Uterus (tissue), 4 donors: Measurements from ENCODE around the gene SORL1. TPM values are rescaled to one million over a fixed set of nuclear protein-coding genes. Genes with fewer than 3 reads are reported as not detected.

Experiments
- DNase-seq, 2 donors: peaks; one replicate each; pipeline ENCODE4 v3.0.0-alpha.2; 2019 to 2020
- H3K27ac ChIP-seq, 2 donors: fragments of 200-600 bp; sonication (generic); 1 replicate in 1 of 2; 2 replicates in 1 of 2; pipeline ENCODE4 v1.5.1; 2016 to 2018
- H3K27me3 ChIP-seq, 2 donors: fragments of 200-600 bp; sonication (generic); one replicate each; pipeline ENCODE4 v1.5.1; 2018 to 2019; ENCODE audit warnings: control low read depth in 1 of 2
- H3K36me3 ChIP-seq, 2 donors: fragments of 200-600 bp; sonication (generic); one replicate each; pipeline ENCODE4 v1.5.1; 2019; ENCODE audit warnings: control low read depth in 1 of 2
- H3K4me1 ChIP-seq, 2 donors: fragments of 200-600 bp; sonication (generic); one replicate each; pipeline ENCODE4 v1.5.1; 2018 to 2019; ENCODE audit warnings: control low read depth in 1 of 2
- H3K4me3 ChIP-seq, 2 donors: fragments of 200-600 bp; sonication (generic); 1 replicate in 1 of 2; 2 replicates in 1 of 2; pipeline ENCODE4 v1.5.1; 2018 to 2019; ENCODE audit warnings: mild to moderate bottlenecking in 1 of 2
- H3K9me3 ChIP-seq, 2 donors: fragments of 200-600 bp; sonication (generic); one replicate each; pipeline ENCODE4 v1.5.1; 2019; ENCODE audit warnings: control low read depth in 1 of 2
- CTCF ChIP-seq, 4 experiments: fragments of 200-600 bp in 2 of 4; fragments of 450-650 bp in 2 of 4; sonication (generic) in 2 of 4; IDR thresholded peaks; one replicate each; pipeline ENCODE4 v1.5.1; 2016 to 2019; ENCODE audit warnings: antibody characterized with exemption in 4 of 4, mild to moderate bottlenecking in 2 of 4, moderate library complexity in 1 of 4
- POLR2A ChIP-seq, 2 donors: fragments of 450-650 bp; IDR thresholded peaks; one replicate each; pipeline ENCODE4 v1.6.1; 2016; ENCODE audit warnings: antibody characterized with exemption in 2 of 2, mild to moderate bottlenecking in 1 of 2, moderate library complexity in 1 of 2
- intact Hi-C: fragments of 100-400 bp; cut with DNase I; formaldehyde crosslinking; loops from one replicate; pipeline ENCODE4 v1.15.1; 2023; ENCODE audit warnings: low total_unique reads
- total RNA-seq, 4 donors: library from RNA; depleted of rRNA in 3 of 4; stranded (reverse); fragments of >200 nt in 3 of 4; gene quantifications; one replicate each; pipeline versions ENCODE4 v1.1.0 to v1.2.4, GENCODE V29; 2014 to 2023
- donor health status: DM: yes; HTN: yes; CAD: no.

The SORL1 gene
- total RNA-seq, 4 donors from 2014 or later, result 7.6 to 42.6 (median 17.2) TPM

- Histone ChIP-seq H3K27ac (no peak overlapping the region), H3K4me3 (no peak overlapping the region), H3K36me3 (no peaks in the 10 kb centered on the region), H3K4me1 (no peaks in the 10 kb centered on the region), H3K27me3 (no peaks in the 10 kb centered on the region), H3K9me3 (no peaks in the 10 kb centered on the region)
- TF ChIP-seq POLR2A (IDR thresholded peaks at IDR 0.05), result no peak
- TF ChIP-seq CTCF (IDR thresholded peaks at IDR 0.05), result no peak
- no peak for DNase-seq
- intact Hi-C loops, result no loop called here
Measured at GRCh38 chr11:121449123-121449522, 3.0 kb upstream of the SORL1 start.

GRCh38 chr11:121449626-121450025 is 2.5 kb upstream of the SORL1 start:
- Histone ChIP-seq H3K4me1 (no peaks in the 10 kb centered on the region), H3K4me3 (no peak overlapping the region), H3K36me3 (no peaks in the 10 kb centered on the region), H3K27ac (no peak overlapping the region), H3K27me3 (no peaks in the 10 kb centered on the region), H3K9me3 (no peaks in the 10 kb centered on the region)
- intact Hi-C loops, result no loop called here
- TF ChIP-seq CTCF (IDR thresholded peaks at IDR 0.05) (no peak), POLR2A (IDR thresholded peaks at IDR 0.05) (no peak)
- no peak for DNase-seq

GRCh38 chr11:121450401-121450800 is 1.7 kb upstream of the SORL1 start:
- Histone ChIP-seq H3K27me3 (no peaks in the 10 kb centered on the region), H3K36me3 (no peaks in the 10 kb centered on the region), H3K4me3 (no peak overlapping the region), H3K9me3 (no peaks in the 10 kb centered on the region), H3K27ac (no peak overlapping the region), H3K4me1 (no peaks in the 10 kb centered on the region)
- DNase-seq, result no peak
- no peak for TF ChIP-seq CTCF (IDR thresholded peaks at IDR 0.05)
- no peak for TF ChIP-seq POLR2A (IDR thresholded peaks at IDR 0.05)
- intact Hi-C loops, result no loop called here

- H3K27me3 ChIP-seq, result no peaks in the 10 kb centered on the region
- peak overlapping the region; percentile 23 to 80 for H3K4me3 ChIP-seq
- no peak for DNase-seq
- H3K27ac ChIP-seq, result peak overlapping the region in 1 of 2 donors; percentile 4
- no peaks in the 10 kb centered on the region for H3K36me3 ChIP-seq
- intact Hi-C loops, result no loop called here
- H3K4me1 ChIP-seq, result no peaks in the 10 kb centered on the region
- no peaks in the 10 kb centered on the region for H3K9me3 ChIP-seq
- no peak for TF ChIP-seq CTCF (IDR thresholded peaks at IDR 0.05)
- no peak for TF ChIP-seq POLR2A (IDR thresholded peaks at IDR 0.05)
Measured at GRCh38 chr11:121451178-121451985, 732 bp upstream of the SORL1 start.

- Histone ChIP-seq H3K27ac (peak within 1 kb of the TSS in 1 of 2 donors; percentile 12), H3K27me3 (no peaks in the 10 kb centered on the region), H3K4me3 (peak within 1 kb of the TSS; percentile 23 to 80), H3K9me3 (no peaks in the 10 kb centered on the region), H3K36me3 (no peaks in the 10 kb centered on the region), H3K4me1 (no peaks in the 10 kb centered on the region)
- no peak for DNase-seq
- intact Hi-C loops, result no loop called here
- TF ChIP-seq CTCF (IDR thresholded peaks at IDR 0.05) (no peak), POLR2A (IDR thresholded peaks at IDR 0.05) (no peak)
Measured at GRCh38 chr11:121452609-121453150, 566 bp downstream of the SORL1 start, which contains the start of gene SORL1-AS1. Gene SORL1-AS1 (minus strand): TSS chr11:121452967.
